Colonic mucosa (tissue), 4 donors: ENCODE results near the gene ATF7IP2. TPM values are rescaled to one million over a fixed set of nuclear protein-coding genes. Genes with fewer than 3 reads are reported as not detected.
"Not testable (repeated sequence)": the region's sequence is repeated elsewhere in the genome, so short reads cannot be mapped to it uniquely, and the experiment has no call there.

Experiments
- DNase-seq: peaks from one replicate; pipeline ENCODE4 v3.0.0-alpha.2; 2020
- H3K27ac ChIP-seq: fragments of 200-600 bp; one replicate; pipeline ENCODE4 v1.8.0; 2021
- H3K27me3 ChIP-seq: fragments of 200-600 bp; one replicate; pipeline ENCODE4 v1.8.0; 2021
- H3K36me3 ChIP-seq: fragments of 200-600 bp; one replicate; pipeline ENCODE4 v1.8.0; 2021
- H3K4me1 ChIP-seq: fragments of 200-600 bp; one replicate; pipeline ENCODE4 v1.8.0; 2021; ENCODE audit warnings: mild to moderate bottlenecking
- H3K4me3 ChIP-seq: fragments of 200-600 bp; one replicate; pipeline ENCODE4 v1.8.0; 2021
- H3K9ac ChIP-seq, 2 donors: one replicate each; pipeline ENCODE4 v1.7.0; 2013; ENCODE audit warnings: control low read depth in 2 of 2, low read depth in 2 of 2, low read length in 2 of 2
- H3K9me3 ChIP-seq: fragments of 200-600 bp; one replicate; pipeline ENCODE4 v1.8.0; 2021
- intact Hi-C: fragments of 100-400 bp; cut with DNase I; formaldehyde crosslinking; loops from one replicate; pipeline ENCODE4 v1.14.1; 2022
- total RNA-seq, 2 donors: library from RNA; stranded (reverse); fragmentation: NEBNext Ultra II Directional in 1 of 2; extraction: Animal tissue kit (Norgen Biotek cat#: 25700) in 1 of 2; gene quantifications; one replicate each; pipeline ENCODE4 v1.2.1, GENCODE V29; 2021
- TF ChIP-seq, protein P1 (sequence below): fragments of 200-600 bp; IDR thresholded peaks from one replicate; pipeline ENCODE4 v1.8.0; 2022; ENCODE audit warnings: antibody characterized with exemption, mild to moderate bottlenecking
- donor health status: healthy.
- donor health status: DM: no; HTN: no; CAD: no.
- donor health status: DM: no; HTN: no; CAD: no.

The ATF7IP2 gene
- total RNA-seq, 2 donors from 2014 or later, result 5.8 to 14.5 TPM

DNA sequence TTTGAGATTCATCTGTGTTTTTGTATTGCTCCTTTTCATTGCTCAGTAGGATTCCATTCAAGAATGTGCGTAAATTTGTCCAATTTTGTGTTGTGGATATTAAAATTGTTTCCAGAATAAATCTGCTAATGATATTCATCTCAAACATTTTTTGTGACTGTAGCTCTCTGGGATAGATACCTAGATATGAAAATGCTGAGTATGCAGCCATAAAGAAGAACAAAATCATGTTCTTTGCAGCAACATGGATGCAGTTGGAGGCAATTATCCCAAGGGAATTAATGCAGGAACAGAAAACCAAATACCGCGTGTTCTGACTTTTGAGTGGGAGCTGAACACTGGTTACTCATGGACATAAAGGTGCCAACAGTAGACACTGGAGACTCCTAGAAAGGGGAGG is 40.2 kb upstream of the ATF7IP2 start:
- no peaks in the 10 kb centered on the region for H3K36me3 ChIP-seq
- no peak for DNase-seq
- H3K27me3 ChIP-seq, result no peaks in the 10 kb centered on the region
- no peaks in the 10 kb centered on the region for H3K9me3 ChIP-seq
- H3K9ac ChIP-seq, result no peak overlapping the region
- intact Hi-C loops, result no loop called here
- H3K4me1 ChIP-seq, result no peaks in the 10 kb centered on the region
- H3K27ac ChIP-seq, result no peak overlapping the region
- no peak overlapping the region for H3K4me3 ChIP-seq
- TF ChIP-seq, protein P1, sequence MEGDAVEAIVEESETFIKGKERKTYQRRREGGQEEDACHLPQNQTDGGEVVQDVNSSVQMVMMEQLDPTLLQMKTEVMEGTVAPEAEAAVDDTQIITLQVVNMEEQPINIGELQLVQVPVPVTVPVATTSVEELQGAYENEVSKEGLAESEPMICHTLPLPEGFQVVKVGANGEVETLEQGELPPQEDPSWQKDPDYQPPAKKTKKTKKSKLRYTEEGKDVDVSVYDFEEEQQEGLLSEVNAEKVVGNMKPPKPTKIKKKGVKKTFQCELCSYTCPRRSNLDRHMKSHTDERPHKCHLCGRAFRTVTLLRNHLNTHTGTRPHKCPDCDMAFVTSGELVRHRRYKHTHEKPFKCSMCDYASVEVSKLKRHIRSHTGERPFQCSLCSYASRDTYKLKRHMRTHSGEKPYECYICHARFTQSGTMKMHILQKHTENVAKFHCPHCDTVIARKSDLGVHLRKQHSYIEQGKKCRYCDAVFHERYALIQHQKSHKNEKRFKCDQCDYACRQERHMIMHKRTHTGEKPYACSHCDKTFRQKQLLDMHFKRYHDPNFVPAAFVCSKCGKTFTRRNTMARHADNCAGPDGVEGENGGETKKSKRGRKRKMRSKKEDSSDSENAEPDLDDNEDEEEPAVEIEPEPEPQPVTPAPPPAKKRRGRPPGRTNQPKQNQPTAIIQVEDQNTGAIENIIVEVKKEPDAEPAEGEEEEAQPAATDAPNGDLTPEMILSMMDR, result no peak

DNA sequence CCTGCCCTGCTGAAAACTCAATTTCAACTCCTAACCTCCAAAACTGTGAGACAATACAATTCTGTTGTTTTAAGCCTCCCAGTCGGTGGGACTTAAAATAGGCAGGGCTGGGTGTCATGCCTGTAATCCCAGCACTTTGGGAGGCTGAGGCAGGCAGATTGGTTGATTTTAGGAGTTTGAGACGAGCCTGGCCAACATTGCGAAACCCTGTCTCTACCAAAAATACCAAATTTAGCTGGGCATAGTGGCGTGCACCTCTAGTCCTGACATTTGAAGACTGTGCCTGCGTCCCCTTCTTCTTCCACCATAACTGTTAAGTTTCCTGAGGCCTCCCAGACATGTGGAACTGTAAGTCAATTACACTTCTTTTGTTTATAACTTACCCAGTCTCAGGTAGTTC is 36.0 kb upstream of the ATF7IP2 start:
- Histone ChIP-seq H3K9ac (no peak overlapping the region), H3K4me3 (no peak overlapping the region), H3K9me3 (no peaks in the 10 kb centered on the region), H3K4me1 (no peaks in the 10 kb centered on the region), H3K27ac (no peak overlapping the region), H3K36me3 (no peaks in the 10 kb centered on the region), H3K27me3 (no peaks in the 10 kb centered on the region)
- intact Hi-C loops, result no loop called here
- TF ChIP-seq, protein P1, result no peak
- no peak for DNase-seq

DNA sequence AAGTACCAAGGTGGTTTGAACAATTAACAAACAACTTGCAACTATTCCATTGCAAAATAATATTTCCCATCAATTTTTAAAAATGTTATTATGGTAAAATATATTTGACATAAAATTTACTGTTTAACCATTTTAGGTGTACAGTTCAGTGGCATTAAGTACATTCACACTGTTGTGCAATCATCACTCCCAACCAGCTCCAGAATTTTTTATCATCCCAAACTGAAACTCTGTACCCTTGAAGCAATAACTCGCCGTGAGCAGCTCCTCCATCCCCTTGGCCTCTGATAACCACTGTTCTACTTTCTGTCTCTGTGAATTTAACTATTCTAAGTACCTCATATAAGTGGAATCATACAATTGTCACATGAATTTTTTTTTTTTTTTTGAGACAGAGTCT is 33.6 kb upstream of the ATF7IP2 start:
- intact Hi-C loops, result no loop called here
- no peak overlapping the region for H3K27ac ChIP-seq
- H3K9me3 ChIP-seq, result no peaks in the 10 kb centered on the region
- DNase-seq, result no peak
- H3K4me3 ChIP-seq, result no peak overlapping the region
- no peaks in the 10 kb centered on the region for H3K4me1 ChIP-seq
- H3K9ac ChIP-seq, result no peak overlapping the region
- no peaks in the 10 kb centered on the region for H3K36me3 ChIP-seq
- no peaks in the 10 kb centered on the region for H3K27me3 ChIP-seq
- TF ChIP-seq, protein P1, result no peak

DNA sequence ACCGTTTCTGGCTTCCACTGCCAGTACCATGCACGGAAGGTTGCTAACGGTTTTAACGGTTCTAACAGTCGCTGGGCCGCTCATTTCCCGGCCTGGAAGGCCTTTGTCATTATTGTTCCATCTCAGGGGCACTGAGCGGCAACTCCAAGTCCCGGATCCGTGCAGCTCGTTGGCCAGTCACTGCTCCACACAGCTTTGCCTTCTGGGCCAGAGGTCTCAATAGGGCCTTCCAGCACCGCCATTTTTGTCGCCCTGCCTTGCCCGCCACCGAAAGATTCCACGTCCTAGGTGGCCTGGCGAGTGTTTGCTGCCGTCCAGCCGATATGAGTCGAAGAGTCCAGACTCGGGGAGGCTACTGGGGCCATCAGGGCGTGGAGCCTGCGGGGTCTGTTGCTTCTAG is 30.3 kb upstream of the ATF7IP2 start:
- Histone ChIP-seq H3K4me1 (no peaks in the 10 kb centered on the region), H3K4me3 (no peak overlapping the region), H3K9me3 (no peaks in the 10 kb centered on the region), H3K9ac (no peak overlapping the region), H3K27me3 (no peaks in the 10 kb centered on the region), H3K27ac (no peak overlapping the region), H3K36me3 (no peaks in the 10 kb centered on the region)
- TF ChIP-seq, protein P1, result no peak
- no peak for DNase-seq
- intact Hi-C loops, result no loop called here

DNA sequence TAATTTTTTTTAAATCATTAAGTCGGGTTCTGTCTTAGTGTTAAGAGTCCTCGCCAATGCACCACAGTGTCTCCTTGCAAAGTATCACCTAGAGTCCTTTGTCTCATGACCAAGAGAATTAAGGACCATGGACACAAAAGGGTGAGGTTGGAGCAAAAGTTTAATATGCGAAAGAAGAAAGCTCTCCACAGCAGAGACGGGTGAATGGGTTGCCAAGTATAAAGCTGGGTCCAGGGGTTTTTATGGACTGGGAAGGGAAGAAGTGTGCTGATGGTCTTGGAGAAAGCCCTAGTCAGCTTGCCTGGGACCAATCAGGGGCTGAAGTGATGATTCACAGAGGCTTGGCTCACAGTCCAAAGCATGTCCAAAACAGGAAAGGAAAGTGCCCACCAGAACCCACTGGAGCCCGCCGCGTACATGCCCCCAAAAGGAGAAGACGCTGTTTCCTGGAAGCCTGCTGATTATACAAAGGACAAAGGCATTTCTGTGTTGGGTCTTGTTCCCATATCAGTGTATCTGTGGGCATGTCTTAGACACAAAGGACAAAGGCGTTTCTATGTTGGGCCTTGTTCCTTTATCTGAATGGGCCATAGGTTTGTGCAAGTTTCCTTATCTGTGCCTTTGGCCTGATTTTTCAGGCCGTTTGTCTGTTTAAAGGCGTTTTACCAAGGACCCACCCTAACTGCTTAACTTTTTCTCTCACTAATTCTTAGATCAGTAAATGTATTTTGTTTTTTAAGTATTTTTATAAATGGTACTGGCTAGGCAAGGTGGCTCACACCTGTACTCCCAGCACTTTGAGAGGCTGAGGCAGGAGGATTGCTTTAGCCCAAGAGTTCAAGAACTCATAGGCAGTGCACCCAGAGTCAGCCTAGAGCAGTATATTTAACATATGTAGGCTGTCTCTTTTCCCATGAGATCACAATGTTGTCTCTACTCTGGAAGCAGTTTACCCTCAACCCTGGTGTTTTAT is 28.7 kb upstream of the ATF7IP2 start:
- H3K27me3 ChIP-seq, result no peaks in the 10 kb centered on the region
- no peaks in the 10 kb centered on the region for H3K4me1 ChIP-seq
- no peak overlapping the region for H3K27ac ChIP-seq
- H3K4me3 ChIP-seq, result no peak overlapping the region
- no peak overlapping the region for H3K9ac ChIP-seq
- intact Hi-C loops, result no loop called here
- H3K9me3 ChIP-seq, result no peaks in the 10 kb centered on the region
- TF ChIP-seq, protein P1, result no peak
- DNase-seq, result no peak
- H3K36me3 ChIP-seq, result no peaks in the 10 kb centered on the region

DNA sequence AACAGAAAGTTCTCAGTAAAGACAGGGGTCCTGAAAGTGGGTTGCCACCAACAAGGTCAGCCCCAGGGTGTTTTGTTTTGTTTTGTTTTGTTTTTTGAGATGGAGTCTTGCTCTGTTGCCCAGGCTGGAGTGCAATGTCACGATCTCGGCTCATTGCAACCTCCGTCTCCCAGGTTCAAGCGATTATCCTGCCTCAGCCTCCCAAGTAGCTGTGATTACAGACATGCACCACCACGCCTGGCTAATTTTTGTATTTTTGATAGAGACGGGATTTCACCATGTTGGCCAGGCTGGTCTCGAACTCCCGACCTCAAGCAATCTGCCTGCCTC is 24.1 kb upstream of the ATF7IP2 start:
- H3K36me3 ChIP-seq, H3K4me1 ChIP-seq, intact Hi-C loops, DNase-seq, H3K9me3 ChIP-seq, H3K4me3 ChIP-seq, H3K9ac ChIP-seq, H3K27ac ChIP-seq, H3K27me3 ChIP-seq: not testable (repeated sequence)
